ENCODE measurements around the gene SOX9.

- TF ChIP-seq CTCF (IDR thresholded peaks at IDR 0.05) (no peak), POLR2A (IDR thresholded peaks at IDR 0.05) (no peak)
Observed at GRCh38 chr17:72145562-72145961, 24.7 kb downstream of the SOX9 start.

All from lower leg skin (tissue), 3 donors.